Midbrain (tissue), 1 donor: ENCODE results near the gene ALDH1L1.

Experiments
- DNase-seq: peaks from one replicate; lab custom pipeline; 2025; lab: John Stamatoyannopoulos, UW

ALDH1L1 gene

DNA sequence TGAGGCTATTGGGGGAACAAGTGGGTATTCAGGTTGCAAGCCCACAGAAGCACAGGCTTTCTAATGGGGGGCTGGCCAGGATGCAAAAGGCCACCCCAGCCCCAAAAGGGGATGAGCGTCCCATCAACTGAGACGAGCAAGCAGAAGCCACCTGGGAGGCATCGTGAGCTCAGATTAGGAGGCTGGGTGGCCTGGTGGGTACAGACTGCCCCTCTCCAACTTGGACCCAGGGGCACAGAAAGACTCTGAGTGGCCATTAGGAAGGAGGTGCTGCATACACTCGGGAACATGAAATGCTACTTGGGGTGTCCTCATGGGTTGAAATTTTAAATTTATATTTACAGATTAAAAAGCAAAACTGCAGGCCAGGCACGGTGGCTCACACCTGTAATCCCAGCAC, 125.5 kb downstream of the ALDH1L1 start:
- DNase-seq: no peak

DNA sequence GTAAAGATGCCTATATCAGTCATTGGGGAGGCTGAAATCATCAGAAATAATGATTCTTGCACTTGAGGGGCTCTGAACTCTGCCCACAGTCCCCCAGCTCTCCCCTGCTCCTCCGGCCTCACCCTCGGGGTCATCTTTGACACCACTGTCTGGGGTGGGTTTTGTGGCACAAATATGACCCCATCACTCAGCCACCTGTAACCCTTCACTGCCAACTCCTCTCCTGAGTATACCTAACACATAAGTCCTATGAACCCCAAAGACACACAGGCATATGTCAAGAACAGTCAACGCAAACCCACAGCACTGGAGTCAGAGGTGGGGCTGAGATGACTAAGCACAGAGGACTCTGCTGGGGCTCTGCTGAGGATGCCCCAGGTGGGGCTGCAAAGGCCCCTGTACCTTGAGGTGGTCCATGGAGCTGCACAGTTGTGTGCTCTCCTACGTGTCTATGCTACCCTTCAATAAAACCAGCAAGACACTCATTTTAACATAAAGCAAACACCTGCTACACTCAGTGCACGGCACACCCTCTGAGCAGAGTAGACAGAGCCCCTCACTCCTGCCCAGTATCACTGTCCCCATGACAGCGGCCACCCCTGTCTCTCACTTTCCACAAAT, 126.3 kb downstream of the ALDH1L1 start:
- DNase-seq: no peak
